Activated T-cell treated with anti-CD3 and anti-CD28 coated beads, Interleukin-2, amount 50 U/mL, for 48 hours (primary cell): ENCODE measurements around the gene YBX3.

Experiments
- DNase-seq, 2 experiments: peaks; one replicate each; pipeline ENCODE4 v3.0.0-alpha.2; 2020

Gene YBX3

GRCh38 chr12:10721651-10722501, 1.2 kb downstream of the YBX3 start:
- DNase-seq, result peak in 1 of 2 experiments; percentile 72

GRCh38 chr12:10720974-10721650, 2.0 kb downstream of the YBX3 start:
- no peak for DNase-seq

- DNase-seq, result no peak
Measured at GRCh38 chr12:10719482-10719881, 3.6 kb downstream of the YBX3 start.

GRCh38 chr12:10718279-10718821, 4.8 kb downstream of the YBX3 start:
- no peak for DNase-seq

- DNase-seq, result no peak
Measured at GRCh38 chr12:10717410-10717809, 5.7 kb downstream of the YBX3 start.

GRCh38 chr12:10716704-10717315, 6.3 kb downstream of the YBX3 start:
- no peak for DNase-seq

- DNase-seq, result no peak
Measured at GRCh38 chr12:10716277-10716676, 6.8 kb downstream of the YBX3 start.

GRCh38 chr12:10715491-10715890, 7.6 kb downstream of the YBX3 start:
- no peak for DNase-seq

GRCh38 chr12:10709808-10710207, 13.3 kb downstream of the YBX3 start:
- no peak for DNase-seq

GRCh38 chr12:10708862-10709261, 14.3 kb downstream of the YBX3 start:
- DNase-seq, result no peak

GRCh38 chr12:10705655-10706054, 17.5 kb downstream of the YBX3 start:
- DNase-seq, result no peak

GRCh38 chr12:10701843-10702242, 21.3 kb downstream of the YBX3 start:
- no peak for DNase-seq

GRCh38 chr12:10701131-10701681, 21.9 kb downstream of the YBX3 start:
- DNase-seq, result peak; percentile 27 to 39

GRCh38 chr12:10700581-10700980, 22.5 kb downstream of the YBX3 start:
- no peak for DNase-seq

GRCh38 chr12:10697862-10698261, 25.3 kb downstream of the YBX3 start:
- no peak for DNase-seq

- DNase-seq, result no peak
Measured at GRCh38 chr12:10697156-10697555, 26.0 kb downstream of the YBX3 start.

- DNase-seq, result no peak
Measured at GRCh38 chr12:10690906-10691305, 32.2 kb downstream of the YBX3 start.

- DNase-seq, result no peak
Measured at GRCh38 chr12:10689146-10689545, 34.0 kb downstream of the YBX3 start.

- no peak for DNase-seq
Measured at GRCh38 chr12:10688042-10688441, 35.1 kb downstream of the YBX3 start.

GRCh38 chr12:10673659-10674384, 49.3 kb downstream of the YBX3 start, which contains the start of gene STYK1:
Gene STYK1 (minus strand): TSS chr12:10674052. CDS start chr12:10634618, 39,434 bp downstream.
- DNase-seq, result peak; percentile 84 to 86

GRCh38 chr12:10672231-10672868, 50.8 kb downstream of the YBX3 start:
- peak; percentile 19 to 20 for DNase-seq

GRCh38 chr12:10669533-10669932, 53.6 kb downstream of the YBX3 start:
- DNase-seq, result no peak
